Measurements from ENCODE around the gene DPYD. TPM values are rescaled to one million over a fixed set of nuclear protein-coding genes. Genes with fewer than 3 reads are reported as not detected.

The DPYD gene
- total RNA-seq, 1 donor from 2014 or later = 30.5 TPM

DNA sequence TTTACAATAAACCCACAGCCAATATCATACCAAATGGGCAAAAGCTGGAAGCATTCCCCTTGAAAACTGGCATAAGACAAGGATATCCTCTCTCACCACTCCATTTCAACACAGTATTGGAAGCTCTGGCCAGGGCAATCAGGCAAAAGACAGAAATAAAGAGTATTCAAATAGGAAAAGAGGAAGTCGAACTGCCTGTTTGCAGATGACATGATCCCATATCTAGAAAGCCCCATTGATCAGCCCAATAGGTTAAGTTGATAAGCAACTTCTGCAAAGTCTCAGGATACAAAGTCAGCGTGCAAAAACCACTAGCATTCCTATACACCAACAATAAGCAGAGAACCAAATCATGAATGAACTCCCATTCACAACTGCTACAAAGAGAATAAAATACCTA lies 235.5 kb downstream of the DPYD start:
- no peak for DNase-seq

DNA sequence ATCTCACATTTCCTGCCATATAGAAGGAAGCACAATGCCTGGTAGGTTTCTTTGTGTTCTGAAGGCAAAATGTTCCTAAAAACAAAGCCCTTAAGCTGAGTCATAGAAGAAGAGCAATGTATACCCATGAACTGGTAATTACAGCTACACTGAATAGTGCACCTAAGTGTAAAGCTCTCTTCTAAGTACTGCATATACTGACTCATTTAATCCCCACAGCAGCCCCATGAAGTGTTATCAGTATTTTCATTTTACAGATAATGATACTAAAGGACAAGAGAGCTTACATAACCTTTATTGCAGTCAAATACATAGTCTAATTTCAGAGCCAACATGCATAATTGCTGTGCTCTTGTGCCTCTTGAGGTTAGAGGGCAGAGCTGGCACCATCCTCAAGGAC lies 239.9 kb downstream of the DPYD start:
- DNase-seq = peak; percentile 48

DNA sequence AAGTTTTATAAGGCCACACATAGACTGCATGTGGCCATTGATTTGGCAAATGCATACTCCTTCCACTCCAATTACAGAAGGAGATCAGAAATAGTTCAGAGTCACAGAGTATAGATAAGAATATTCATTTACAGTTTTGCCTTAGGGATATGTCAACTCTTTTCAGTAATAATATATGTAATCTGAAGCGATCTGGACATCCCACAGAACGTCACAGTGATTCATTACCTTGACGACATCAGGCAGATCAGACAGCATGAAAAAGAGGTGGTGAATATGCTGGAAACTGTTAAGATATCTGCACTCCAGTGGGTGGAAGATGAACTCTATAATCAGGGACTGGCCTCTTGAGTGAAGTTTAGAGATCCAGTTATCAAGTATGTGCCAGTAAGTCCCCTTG lies 240.4 kb downstream of the DPYD start:
- no peak for DNase-seq

DNA sequence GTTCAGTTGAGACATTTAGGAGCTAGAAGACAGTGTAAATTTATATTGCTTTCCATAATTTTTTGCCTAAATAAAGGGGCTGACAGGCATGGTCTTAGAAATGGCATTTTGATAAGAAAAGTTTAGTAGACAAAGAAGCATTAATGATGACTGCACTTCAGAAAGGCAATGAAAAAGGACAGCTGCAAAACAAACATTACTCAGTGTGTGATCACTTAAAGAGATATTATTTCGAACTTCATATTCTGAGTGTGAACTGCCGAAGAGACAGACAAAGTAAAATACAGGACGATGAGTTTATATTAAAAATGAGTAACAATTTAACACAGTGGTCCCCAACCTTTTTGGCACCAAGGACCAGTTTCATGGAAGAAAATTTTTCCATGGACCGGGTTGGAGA lies 243.1 kb downstream of the DPYD start:
- DNase-seq = no peak

DNA sequence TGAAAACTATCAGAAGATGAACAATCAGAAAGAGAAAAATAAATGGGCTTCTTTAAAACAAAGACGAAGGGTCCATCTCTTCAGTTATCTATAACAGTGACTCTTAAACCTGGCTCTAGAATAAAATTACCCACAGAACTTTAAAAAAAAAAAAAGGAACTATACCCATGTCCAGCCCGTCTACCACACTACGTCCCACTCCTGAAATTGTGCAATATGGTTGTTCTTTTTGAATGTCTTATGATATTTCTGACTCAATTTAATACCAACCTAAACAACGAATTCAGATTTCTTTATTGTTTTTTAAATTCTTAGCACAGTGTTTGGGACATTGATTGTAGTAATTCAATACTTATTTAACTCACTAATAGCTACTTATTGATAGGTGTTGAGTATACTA lies 246.3 kb downstream of the DPYD start:
- no peak for DNase-seq

DNA sequence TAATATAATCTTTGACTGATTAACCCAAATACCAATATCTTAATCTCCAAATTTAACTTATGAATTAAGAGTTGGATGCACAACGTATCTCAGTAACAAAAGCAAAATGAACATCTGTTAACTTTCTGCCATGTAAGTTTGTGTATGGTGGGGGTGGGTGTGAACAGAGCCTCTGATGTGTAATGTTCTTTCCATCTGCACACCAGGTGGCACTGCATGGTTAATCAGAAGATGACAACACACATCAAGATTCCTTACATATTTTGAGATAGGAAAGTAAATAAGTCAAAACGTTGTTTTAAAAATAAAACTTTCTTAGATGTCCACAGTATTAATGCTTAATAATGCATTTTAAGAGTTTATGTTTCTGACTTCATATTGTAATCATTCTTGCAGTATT lies 251.9 kb downstream of the DPYD start:
- DNase-seq = peak; percentile 72

DNA sequence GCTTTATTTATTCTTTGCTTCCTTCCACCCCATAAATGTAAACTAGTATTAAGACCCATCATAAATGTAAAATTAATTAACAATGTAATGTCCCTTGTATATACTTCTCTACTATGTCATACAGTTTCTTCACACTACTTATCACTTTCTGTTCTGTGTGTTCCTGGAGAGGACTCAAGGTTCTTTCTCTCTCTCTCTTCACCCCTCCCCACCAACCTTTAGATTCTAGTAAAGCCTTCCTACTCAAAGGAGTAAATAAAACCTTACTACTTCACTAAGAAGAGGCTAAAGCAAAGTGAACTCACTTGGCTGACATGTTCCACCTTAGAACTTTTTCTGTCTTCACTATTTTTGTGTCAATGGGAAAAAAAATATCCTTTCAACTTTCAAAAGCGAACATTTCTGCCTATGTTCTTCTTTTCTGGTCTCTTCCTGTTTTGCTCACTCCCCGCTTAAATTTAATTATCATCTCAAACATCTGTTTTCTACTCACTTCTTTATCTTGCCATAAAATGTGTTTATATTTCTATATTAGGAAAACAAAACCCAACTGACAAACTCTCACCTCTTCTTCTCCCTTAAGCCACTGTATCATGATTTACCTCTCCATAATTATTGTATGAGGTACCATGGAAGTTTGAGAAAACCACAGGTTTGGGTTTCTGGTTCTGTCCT lies 260.3 kb downstream of the DPYD start:
- DNase-seq = no peak

DNA sequence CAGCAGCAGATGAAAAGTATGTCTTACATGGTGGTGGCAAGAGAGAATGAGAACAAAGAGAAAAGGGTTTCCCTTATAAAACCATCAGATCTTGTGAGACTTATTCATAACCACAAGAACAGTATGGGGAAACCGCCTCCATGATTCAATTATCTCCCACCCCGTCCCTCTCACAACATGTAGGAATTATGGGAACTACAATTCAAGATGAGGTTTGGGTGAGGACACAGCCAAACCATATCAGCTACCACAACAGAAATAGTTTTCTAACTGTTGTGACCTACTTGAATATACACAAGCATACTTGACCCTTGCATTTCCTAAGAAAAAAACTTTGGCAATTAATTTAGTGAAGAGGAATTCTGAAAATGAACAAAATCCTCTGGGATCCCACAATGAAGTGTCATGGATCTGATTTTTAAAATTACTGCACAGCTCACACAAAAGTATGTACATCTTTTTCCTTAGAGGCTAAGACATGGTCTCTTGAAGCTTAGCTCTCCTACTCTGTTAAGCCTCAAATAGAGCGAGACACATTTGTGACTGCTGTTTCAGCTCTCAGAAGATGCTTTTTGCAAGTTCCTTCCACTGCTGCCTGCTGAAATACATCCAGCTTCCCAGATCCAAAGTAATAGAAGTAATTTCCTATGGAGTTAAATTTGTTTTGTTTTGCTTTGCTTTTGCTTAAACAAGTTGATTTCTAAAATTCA lies 265.8 kb downstream of the DPYD start:
- no peak for DNase-seq

DNA sequence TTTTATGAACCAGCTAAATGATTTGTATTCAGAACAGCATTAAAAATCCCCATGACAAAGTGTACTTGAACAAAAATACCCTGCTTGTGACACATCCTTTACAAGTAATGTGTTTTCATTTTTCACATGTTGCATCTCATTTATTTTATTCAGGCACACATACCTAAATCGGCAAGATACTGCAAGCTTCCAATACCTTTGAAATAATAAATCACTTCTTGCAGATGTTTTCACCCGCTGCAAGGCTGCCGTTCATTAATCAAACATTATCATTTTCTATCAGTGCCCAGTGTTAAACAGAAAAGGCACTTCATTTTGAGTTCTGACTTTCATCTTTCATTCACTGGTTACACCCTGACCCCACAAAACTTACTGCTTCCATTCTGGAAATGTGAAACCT lies 269.6 kb downstream of the DPYD start:
- DNase-seq = no peak

DNA sequence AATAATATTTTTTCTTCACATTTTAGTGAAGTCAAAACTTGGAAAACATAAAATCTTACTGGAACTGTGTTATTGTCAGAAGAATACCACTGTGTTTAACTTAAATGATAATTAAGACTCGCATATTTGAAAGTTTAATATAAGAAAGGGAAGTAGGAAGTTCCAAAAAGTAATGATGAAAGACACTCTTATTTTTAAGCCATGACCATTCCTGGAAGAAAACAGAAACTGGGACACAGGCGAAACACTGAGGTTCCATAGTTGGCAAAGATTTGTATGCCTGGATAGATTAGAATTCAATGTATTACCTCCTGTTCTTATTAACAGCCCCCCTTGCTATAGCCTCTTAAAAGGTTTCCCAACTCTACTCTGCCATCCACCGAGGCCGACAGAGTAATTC lies 271.2 kb downstream of the DPYD start:
- DNase-seq = no peak

DNA sequence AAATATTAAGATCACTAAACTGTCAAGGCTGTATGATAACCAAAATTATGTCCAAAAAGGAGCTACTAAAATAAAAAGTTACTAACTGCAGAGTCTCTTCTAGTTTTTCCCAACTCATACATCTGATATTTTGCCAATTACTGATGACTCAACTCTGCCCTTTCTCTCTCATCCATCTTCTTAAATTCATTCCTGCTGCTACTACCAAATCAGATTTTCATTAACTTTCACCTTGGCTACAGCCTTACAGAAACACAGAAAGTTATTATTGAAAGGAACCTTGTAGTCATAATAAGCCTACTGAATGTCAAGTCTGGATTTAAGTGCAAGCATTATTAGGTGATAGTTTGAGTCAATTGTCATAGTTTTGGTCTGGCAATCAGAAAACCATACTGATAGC lies 273.1 kb downstream of the DPYD start:
- DNase-seq = no peak

DNA sequence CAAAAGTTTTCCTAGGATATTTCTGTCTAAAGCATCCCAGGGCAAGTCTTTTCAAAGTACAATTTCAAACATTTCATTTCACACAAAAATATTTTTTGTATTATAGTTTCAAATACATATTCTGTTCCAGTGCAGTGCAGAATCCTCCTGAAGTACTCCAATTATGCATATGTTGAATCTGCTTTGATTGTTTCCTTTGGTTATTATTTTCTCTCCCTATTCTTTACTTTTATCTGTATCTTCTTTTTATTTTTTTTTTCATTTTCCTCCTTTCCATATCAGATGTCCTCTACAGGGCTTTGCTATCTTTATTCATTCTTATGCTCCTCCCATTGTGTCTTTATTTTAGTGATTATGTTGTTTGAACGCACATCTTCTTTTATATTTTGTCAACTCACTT lies 274.8 kb downstream of the DPYD start:
- no peak for DNase-seq

DNA sequence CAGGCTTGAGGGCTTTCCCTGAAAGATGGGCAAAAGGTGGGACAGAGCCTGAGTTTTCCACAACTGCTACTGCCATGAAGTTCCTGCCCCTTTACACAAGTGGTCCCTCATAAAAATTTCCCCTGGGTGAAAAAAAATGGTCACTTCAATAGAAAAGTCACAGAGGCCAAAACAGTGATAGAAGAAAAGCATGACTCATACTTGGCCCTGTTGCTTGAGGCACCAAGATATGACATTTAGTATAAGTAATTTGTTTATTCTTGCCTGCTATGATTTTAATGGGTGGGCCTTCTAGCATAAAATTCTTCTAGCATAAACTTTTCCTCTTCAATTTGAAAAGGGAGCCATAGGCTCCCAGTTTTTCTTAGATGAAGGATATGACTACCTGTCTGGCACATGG lies 280.2 kb downstream of the DPYD start:
- no peak for DNase-seq

DNA sequence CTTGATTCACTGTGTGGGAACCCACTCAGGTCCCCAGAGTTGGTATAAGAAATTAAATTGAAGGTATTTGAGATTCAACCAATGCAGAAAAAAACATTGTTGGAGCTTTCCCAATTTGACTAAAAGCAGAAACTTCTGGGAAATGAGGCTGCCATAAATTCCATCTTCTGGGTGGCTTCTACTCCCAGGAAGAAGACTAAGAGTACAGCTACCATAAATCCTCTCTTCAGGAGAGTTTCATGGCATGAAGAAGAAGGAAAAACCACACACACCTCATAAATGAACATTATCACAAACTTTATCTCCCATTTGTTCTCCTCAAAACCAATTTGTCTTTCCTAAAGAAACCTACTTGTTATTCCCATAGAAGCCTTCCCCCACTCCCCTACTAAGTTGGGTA lies 283.9 kb downstream of the DPYD start:
- DNase-seq = no peak

DNA sequence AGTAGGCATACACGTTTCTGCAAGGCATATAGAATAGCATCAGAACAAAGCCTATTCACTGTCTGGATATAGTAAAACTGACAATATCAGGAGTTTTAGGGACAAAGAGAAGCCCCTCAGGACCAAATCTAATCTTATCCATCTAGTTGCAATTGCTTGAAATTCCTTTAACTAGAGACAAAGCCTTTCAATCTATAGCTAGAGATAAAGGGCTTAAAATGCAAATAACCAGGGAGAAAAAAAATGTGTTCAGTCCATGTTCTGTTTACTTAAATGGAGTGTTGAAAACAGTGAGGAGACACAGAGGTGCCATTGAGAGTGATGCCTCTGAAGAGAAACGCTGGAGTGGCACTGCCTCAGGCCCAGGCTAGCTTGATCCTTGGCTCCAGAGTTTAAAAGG lies 286.1 kb downstream of the DPYD start:
- no peak for DNase-seq

DNA sequence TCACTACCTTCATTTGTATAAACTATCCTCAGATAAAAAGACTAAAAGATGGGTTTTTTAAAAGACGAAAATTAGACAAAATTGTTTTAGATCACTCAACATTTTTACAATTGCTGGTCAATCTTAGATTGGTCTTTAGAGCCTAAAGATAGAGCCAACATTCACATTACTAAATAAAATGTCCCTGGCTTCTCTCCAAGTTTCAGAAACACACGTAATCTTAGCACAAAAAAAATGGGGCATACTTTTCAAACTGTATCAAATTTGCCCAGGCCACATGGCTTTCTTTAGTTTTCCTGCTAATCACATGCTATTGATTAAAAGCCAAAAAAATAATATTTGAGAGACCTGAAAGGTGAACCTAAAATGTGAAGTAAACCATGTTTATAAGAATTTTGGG lies 288.1 kb downstream of the DPYD start:
- DNase-seq = peak; percentile 14

DNA sequence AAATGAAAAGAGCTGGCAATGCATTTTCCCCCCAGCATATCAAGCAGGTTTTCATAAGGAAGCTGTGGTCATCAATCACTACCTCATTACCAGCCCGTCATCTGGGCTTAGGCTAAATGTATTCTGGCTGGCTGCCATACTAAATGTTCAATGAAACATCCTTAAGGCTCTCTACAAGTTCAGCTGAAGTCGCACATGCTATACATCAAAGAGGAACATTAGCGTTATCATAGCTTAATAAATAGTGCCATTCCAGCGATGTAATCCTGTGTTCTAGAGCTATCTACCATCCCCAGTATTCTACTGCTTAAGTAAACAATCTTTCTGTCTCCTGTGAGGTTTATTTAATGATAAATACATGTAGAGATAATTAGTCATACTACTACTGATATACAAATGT lies 288.8 kb downstream of the DPYD start:
- DNase-seq = peak; percentile 90

DNA sequence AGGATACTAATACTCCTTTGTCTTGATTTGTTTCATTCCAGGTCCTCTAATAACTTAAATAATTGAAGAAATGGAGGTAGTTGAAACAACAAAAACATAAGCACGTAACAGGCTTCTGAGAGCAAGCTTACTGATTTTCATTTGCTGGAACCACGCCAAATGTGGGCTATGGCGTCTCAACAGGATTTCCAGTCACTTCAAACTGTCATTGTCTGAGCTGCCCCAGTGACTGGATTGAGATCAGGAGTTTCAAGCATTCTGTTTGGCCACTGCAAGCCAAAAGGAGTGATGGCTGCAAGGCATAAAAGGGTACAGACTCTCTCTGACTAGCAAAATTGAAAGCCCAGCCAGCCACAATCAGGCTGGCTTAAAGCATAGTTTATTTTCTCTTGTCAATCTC lies 289.9 kb downstream of the DPYD start:
- DNase-seq = peak; percentile 82

DNA sequence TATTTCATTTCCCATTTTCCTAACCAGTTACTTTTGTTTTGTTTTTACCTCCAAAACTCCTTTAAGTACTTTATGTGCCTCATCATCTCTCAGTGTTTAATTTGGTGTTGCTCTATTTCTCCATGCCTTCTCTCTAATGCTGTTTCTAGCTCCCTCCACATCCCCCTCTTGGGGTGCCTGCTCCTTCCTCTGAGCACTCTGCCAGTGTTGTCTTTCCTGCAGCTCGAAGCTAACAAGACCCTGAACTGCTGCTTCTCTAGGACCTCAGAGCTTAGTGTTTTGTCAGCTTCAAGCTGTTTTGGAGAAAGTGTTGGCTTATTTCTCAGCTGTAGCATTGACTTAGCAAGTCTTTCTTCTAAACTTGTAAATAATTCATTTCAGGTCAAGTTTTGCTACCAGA lies 290.6 kb downstream of the DPYD start:
- DNase-seq = peak; percentile 8

DNA sequence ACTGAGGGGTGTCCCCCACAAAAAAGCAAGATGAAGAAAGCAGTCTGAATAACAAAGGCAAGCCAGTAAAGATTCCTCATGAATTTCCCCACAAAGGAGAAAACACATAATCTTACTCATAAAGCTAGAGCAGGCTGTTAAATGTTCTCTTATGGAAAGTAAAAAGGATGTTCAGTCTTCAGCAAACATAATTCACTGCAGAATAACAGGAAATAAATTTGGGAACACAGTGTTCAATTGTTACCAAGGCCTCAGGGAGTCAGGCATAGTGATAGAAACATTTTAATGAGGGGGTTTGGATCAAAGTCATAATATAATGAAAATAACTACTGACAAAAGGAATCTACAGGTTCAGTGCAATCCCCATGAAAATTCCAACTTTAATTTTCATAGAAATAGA lies 297.6 kb downstream of the DPYD start:
- DNase-seq = peak; percentile 42

DNA sequence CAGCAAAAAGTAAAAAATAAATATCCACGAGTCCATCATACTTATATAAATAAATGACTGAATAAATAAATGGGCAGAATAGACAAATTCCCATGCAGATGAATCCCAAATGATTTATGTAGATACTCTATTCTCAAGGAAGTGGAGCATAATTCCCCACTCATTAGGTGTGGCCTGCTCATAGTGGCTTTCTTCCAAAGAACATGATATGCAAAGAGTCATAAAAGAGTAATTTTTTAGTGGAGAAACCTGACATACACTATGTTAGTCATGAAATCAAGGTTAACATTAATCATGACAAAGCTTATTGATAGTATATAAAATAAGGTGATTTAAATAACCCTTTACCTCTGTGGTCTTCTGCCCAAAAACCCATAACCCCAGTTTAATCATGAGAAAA lies 298.9 kb downstream of the DPYD start:
- DNase-seq = no peak

DNA sequence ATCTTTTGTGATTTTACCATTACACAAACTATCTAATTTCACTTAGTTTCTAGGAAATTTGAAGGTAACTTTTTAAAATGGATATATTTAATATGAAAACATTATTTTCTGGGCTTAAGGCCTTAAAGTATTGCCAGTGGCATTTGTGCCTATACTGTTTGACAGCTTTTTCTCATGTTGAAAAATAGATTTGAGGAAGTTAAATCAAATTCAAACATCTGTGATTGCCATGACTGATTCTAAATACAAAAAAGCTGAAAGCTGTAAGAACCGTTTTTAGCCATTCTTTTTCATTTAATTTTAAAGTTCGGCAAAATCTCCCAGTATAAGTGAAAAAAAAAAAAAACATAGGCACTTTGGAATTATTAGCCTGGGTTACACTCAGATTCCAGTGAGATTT lies 301.1 kb downstream of the DPYD start:
- no peak for DNase-seq

DNA sequence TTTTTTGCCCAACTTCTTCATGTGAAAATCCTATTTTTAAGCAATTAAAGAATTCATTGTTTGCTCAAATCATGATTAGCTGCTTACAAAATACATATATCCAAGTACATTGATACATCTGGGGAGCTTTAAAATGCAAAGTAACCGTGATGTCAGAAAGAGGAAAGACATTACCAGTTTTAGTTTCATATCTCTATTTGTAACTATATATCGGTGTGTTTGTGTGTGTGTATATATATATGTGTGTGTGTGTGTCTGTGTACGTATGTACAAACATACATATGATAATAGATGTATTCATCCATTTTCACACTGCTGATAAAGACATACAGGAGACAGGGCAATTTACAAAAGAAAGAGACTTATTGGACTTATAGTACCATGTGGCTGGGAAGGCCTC lies 310.1 kb downstream of the DPYD start:
- DNase-seq = no peak

DNA sequence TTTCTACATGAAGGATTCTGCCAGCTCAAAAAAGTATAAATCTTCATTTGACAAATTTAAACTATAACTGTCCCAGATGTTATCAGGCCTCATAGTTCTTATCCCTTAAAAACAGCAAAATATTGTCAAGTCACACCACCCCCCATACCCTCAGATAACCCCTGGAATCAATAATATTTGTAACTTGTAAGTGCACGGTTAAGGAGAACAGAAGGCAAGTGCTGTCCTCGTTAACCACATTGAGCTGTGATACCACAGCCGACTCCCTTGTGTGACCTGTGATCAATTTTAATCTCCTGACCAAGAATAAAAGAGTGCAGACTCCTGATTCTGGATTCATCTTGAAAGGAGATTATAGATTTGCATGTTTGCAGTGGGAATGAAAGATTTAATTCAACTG lies 310.7 kb downstream of the DPYD start:
- no peak for DNase-seq

DNA sequence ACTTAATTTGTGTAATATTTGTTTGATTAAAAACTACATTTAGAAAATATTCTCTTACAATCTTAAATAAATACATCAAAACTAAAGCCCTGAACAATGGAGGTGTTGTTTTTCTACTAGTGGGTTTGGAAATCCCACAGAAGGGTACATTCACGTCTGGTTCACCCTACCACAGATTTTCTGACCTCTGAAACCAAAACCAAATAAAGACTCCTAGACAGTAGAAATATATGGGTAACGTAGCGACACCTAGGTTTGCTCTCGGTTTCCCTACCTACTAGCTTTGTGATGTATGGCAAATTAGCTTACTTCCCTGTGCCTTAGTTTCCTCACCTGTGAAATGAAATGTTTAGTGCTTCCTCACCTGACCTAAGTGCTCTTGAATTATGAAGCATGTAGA lies 312.6 kb downstream of the DPYD start:
- DNase-seq = no peak
